Upper lobe of left lung (tissue), 6 donors: Measurements from ENCODE around the gene PDCD11. TPM values are rescaled to one million over a fixed set of nuclear protein-coding genes. Genes with fewer than 3 reads are reported as not detected.

ENCODE experiments used
- ATAC-seq, 2 donors: fragments of 200-7000 bp; cut with Tn5 transposase; one replicate each; pipeline ENCODE4 v1.9.1; 2022; ENCODE audit warnings: mild to moderate bottlenecking in 2 of 2, moderate library complexity in 2 of 2; ENCODE audit not compliant: low FRiP score in 2 of 2
- DNase-seq, 2 donors: peaks; one replicate each; pipeline ENCODE4 v3.0.0-alpha.2; 2019 to 2020
- H3K27ac ChIP-seq, 4 donors: fragments of 200-600 bp; sonication (generic); one replicate each; pipeline ENCODE4 v1.5.1; 2016 to 2019
- H3K27me3 ChIP-seq, 4 donors: fragments of 200-600 bp; sonication (generic); one replicate each; pipeline ENCODE4 v1.5.1; 2017 to 2019
- H3K36me3 ChIP-seq, 4 donors: fragments of 200-600 bp; sonication (generic); one replicate each; pipeline ENCODE4 v1.5.1; 2016 to 2019
- H3K4me1 ChIP-seq, 4 donors: fragments of 200-600 bp; sonication (generic); one replicate each; pipeline ENCODE4 v1.5.1; 2018 to 2019
- H3K4me3 ChIP-seq, 4 donors: fragments of 200-600 bp; sonication (generic); one replicate each; pipeline ENCODE4 v1.5.1; 2017 to 2019; ENCODE audit warnings: mild to moderate bottlenecking in 2 of 4, moderate library complexity in 1 of 4
- H3K9me3 ChIP-seq, 4 donors: fragments of 200-600 bp; sonication (generic); one replicate each; pipeline ENCODE4 v1.5.1; 2018 to 2019
- EP300 ChIP-seq, 4 donors: sonication (generic); formaldehyde crosslinking; IDR thresholded peaks; one replicate each; pipeline ENCODE4 v1.5.1; 2017; ENCODE audit warnings: antibody characterized with exemption in 4 of 4, control low read depth in 2 of 4
- POLR2A ChIP-seq, 4 donors: fragments of 450-650 bp; IDR thresholded peaks; one replicate each; pipeline ENCODE4 v1.5.1; 2016 to 2017; ENCODE audit warnings: antibody characterized with exemption in 4 of 4, mild to moderate bottlenecking in 2 of 4
- POLR2AphosphoS5 ChIP-seq, 2 donors: sonication (generic); formaldehyde crosslinking; IDR thresholded peaks; one replicate each; pipeline ENCODE4 v1.5.1; 2017; ENCODE audit warnings: antibody characterized with exemption in 2 of 2
- WGBS, 2 donors: methylation state at CpG; one replicate each; pipeline ENCODE4 v1.1.5; 2017 to 2018; 5-methylcytosine and 5-hydroxymethylcytosine counted together
- total RNA-seq, 6 donors: library from RNA; depleted of rRNA in 4 of 6; stranded (reverse); fragments of >200 nt in 4 of 6; gene quantifications; one replicate each; pipeline versions ENCODE4 v1.1.0 to v1.2.1, GENCODE V29; 2016 to 2021
- TF ChIP-seq, protein P1 (sequence below), 6 experiments: fragments of 450-650 bp in 4 of 6; fragments of 200-600 bp in 2 of 6; sonication (generic) in 2 of 6; IDR thresholded peaks; one replicate each; pipeline ENCODE4 v1.5.1; 2016 to 2019; ENCODE audit warnings: antibody characterized with exemption in 6 of 6
- donor health status: DM: no; HTN: no; CAD: no; lungs with moderate emphysema.
- donor health status: DM: no; HTN: yes; CAD: no; lungs with severe emphysema.

PDCD11 gene
- total RNA-seq, 6 donors from 2014 or later, result 14.8 to 25.1 (median 20.8) TPM

DNA sequence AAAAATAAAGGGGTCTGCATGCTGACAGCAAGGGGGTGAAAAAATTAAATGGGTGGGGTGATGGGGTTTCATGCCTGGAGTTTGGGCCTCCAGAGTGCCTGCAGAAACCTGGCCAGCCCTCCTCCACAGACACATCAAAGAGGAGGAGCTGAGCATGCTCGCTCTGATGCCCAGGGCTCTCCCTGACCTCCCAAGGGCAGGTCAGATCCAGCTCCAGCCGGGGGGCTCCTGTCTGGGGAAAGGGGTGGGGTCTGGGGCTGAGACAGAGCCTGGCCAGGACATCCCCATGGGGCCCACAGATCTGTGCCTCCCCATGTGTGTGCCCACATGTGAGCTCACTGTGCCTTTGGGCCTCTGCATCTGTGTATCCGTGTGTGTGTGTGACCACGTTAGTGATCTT, 63.2 kb downstream of the PDCD11 start:
- Histone ChIP-seq H3K4me1 (no peaks in the 10 kb centered on the region), H3K4me3 (no peak overlapping the region), H3K27me3 (no peaks in the 10 kb centered on the region), H3K9me3 (no peaks in the 10 kb centered on the region), H3K36me3 (no peaks in the 10 kb centered on the region), H3K27ac (no peak overlapping the region)
- ATAC-seq, result no peak
- no peak for DNase-seq
- TF ChIP-seq, protein P1, sequence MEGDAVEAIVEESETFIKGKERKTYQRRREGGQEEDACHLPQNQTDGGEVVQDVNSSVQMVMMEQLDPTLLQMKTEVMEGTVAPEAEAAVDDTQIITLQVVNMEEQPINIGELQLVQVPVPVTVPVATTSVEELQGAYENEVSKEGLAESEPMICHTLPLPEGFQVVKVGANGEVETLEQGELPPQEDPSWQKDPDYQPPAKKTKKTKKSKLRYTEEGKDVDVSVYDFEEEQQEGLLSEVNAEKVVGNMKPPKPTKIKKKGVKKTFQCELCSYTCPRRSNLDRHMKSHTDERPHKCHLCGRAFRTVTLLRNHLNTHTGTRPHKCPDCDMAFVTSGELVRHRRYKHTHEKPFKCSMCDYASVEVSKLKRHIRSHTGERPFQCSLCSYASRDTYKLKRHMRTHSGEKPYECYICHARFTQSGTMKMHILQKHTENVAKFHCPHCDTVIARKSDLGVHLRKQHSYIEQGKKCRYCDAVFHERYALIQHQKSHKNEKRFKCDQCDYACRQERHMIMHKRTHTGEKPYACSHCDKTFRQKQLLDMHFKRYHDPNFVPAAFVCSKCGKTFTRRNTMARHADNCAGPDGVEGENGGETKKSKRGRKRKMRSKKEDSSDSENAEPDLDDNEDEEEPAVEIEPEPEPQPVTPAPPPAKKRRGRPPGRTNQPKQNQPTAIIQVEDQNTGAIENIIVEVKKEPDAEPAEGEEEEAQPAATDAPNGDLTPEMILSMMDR (IDR thresholded peaks at IDR 0.05), result no peak
- TF ChIP-seq POLR2A (IDR thresholded peaks at IDR 0.05) (no peak), EP300 (IDR thresholded peaks at IDR 0.05) (no peak), POLR2AphosphoS5 (IDR thresholded peaks at IDR 0.05) (no peak)
- WGBS, 2 donors, result 69% methylated on average over 2 of the region's 4 CpGs; no CpG with 5 or more reads in 1 of the 2 donors

DNA sequence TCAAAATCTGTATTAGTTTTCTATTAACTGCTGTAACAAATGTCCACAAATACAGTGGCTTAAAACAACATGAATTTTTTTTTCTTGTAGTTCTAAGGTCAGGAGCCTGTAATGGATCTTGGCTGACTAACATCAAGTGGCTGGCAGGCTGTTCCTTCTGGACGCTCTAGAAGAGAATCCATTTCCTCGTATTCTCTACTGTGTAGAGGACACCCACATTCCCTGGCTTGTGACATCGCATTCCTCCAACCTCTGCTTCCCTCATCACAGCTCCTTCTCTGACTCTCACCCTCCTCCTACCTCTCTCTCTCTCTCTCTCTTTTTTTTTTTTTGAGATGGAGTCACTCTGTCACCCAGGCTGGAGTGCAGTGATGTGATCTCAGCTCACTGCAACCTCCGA, 67.1 kb downstream of the PDCD11 start:
- H3K36me3 ChIP-seq, result no peaks in the 10 kb centered on the region
- H3K4me3 ChIP-seq, result no peak overlapping the region
- H3K4me1 ChIP-seq, result no peaks in the 10 kb centered on the region
- DNase-seq, result no peak
- no peaks in the 10 kb centered on the region for H3K27me3 ChIP-seq
- TF ChIP-seq EP300 (IDR thresholded peaks at IDR 0.05), result no peak
- no peak for TF ChIP-seq POLR2A (IDR thresholded peaks at IDR 0.05)
- TF ChIP-seq, protein P1 (IDR thresholded peaks at IDR 0.05), result no peak
- no peak for TF ChIP-seq POLR2AphosphoS5 (IDR thresholded peaks at IDR 0.05)
- WGBS, 2 donors, result 69 to 77% methylated on average over 4 of the region's 4 CpGs
- no peaks in the 10 kb centered on the region for H3K9me3 ChIP-seq
- no peak overlapping the region for H3K27ac ChIP-seq
- no peak for ATAC-seq

DNA sequence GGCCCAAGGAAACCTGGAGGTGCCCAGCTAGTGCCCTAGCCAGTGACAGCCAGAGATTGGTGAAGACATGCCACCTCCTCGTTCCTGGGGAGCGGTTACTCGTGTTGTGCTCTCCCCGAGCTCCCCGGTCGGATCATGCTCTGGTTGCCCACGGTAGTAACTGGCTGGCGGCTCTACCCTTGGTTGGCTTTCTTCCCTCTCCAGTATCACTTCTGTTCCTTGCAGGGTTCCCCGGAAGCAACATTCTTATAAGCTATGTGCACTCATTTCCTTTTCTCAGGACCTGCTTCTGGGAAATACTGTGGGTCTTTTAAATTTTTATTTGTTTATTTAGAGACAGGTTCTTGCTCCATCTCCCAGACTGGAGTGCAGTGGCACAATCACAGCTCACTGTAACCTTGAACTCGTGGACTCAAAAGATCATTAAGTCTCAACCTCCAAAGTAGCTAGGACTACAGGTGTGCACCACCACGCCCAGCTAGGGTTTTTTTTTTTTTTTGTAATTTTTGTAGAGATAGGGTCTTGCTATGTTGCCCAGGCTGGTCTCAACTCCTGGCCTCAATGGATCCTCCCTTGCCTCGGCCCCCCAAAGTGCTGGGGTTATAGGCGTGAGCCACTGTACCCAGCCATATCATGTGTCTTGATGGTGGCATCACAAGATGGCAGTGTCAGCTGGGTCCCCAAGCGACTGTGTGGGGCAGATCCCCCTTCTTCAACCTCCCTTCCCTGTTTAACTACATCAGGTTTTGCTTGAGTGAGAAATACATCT, 69.2 kb downstream of the PDCD11 start:
- H3K9me3 ChIP-seq, result no peaks in the 10 kb centered on the region
- peak in 1 of 2 donors; percentile 27 for ATAC-seq
- no peaks in the 10 kb centered on the region for H3K36me3 ChIP-seq
- no peaks in the 10 kb centered on the region for H3K27me3 ChIP-seq
- 83 to 84% methylated on average over 14 of the region's 14 CpGs for WGBS, 2 donors
- H3K4me3 ChIP-seq, result no peak overlapping the region
- peaks cover 0 to 2% (median 0%) of the 10 kb centered on the region in 4 donors for H3K4me1 ChIP-seq
- no peak for DNase-seq
- TF ChIP-seq, protein P1 (IDR thresholded peaks at IDR 0.05), result no peak
- no peak for TF ChIP-seq POLR2A (IDR thresholded peaks at IDR 0.05)
- no peak for TF ChIP-seq POLR2AphosphoS5 (IDR thresholded peaks at IDR 0.05)
- TF ChIP-seq EP300 (IDR thresholded peaks at IDR 0.05), result no peak
- H3K27ac ChIP-seq, result no peak overlapping the region

DNA sequence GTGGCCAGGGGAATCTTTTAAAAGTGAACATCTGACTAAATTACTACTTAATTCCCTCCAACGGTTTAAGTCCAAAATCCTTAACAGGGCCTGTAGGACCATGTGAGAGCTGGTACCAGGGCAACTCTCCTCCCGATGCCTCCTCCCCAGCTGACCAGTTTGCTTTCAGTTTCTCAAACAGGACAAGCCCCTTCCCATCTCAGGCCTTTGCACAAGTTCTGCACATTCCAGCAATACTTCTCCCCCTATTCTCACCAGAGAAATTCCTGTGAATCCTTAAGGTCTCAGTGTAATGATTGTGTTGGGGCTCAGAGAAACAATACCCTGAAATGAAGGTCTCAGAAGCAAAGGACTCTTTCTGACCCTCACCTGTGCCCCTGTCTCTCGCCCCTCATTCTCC, 70.3 kb downstream of the PDCD11 start:
- Histone ChIP-seq H3K4me3 (no peak overlapping the region), H3K27ac (no peak overlapping the region), H3K9me3 (no peaks in the 10 kb centered on the region), H3K4me1 (peaks cover 0 to 12% (median 5%) of the 10 kb centered on the region in 4 donors), H3K36me3 (no peaks in the 10 kb centered on the region), H3K27me3 (no peaks in the 10 kb centered on the region)
- no peak for ATAC-seq
- WGBS, 2 donors, result 78 to 85% methylated on average over 3 of the region's 3 CpGs
- DNase-seq, result no peak
- TF ChIP-seq EP300 (IDR thresholded peaks at IDR 0.05), result no peak
- no peak for TF ChIP-seq POLR2AphosphoS5 (IDR thresholded peaks at IDR 0.05)
- no peak for TF ChIP-seq POLR2A (IDR thresholded peaks at IDR 0.05)
- TF ChIP-seq, protein P1 (IDR thresholded peaks at IDR 0.05), result no peak

DNA sequence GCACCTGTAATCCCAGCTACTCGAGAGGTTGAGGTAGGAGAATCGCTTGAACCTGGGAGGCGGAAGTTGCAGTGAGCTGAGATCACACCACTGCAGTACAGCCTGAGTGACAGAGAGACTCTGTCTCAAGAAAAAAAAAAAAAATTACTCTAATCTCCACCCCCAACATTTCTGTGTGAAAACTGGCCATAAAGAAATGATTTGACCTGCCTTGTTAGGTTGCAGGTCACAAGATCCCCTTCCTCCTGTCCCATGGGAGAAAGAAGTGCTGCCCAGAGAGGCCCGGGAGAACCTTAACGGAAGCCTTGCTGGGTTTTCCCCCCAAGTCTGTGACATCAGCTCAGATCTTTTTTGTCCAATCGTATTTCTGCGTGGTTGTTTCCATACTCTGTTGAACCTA, 71.0 kb downstream of the PDCD11 start:
- no peak for DNase-seq

More for the DNA sequence above, 71.0 kb downstream of the PDCD11 start:
- Histone ChIP-seq H3K27ac (no peak overlapping the region), H3K4me1 (peaks cover 0 to 19% (median 10%) of the 10 kb centered on the region in 4 donors), H3K27me3 (no peaks in the 10 kb centered on the region), H3K9me3 (no peaks in the 10 kb centered on the region), H3K4me3 (no peak overlapping the region), H3K36me3 (no peaks in the 10 kb centered on the region)
- TF ChIP-seq POLR2A (IDR thresholded peaks at IDR 0.05) (no peak), EP300 (IDR thresholded peaks at IDR 0.05) (no peak), POLR2AphosphoS5 (IDR thresholded peaks at IDR 0.05) (no peak)
- TF ChIP-seq, protein P1 (IDR thresholded peaks at IDR 0.05), result no peak
- ATAC-seq, result no peak
- WGBS, 2 donors, result 88 to 90% methylated on average over 7 of the region's 7 CpGs
